HEK293 (cell line): ENCODE measurements around the gene RANBP2.
"Not testable (repeated sequence)": the region's sequence is repeated elsewhere in the genome, so short reads cannot be mapped to it uniquely, and the experiment has no call there.

Source experiments
- BCL11A ChIP-seq: fragments of 450-650 bp; formaldehyde crosslinking; IDR thresholded peaks from 2 replicates; pipeline ENCODE4 v1.5.1; 2016; ENCODE audit warnings: low read depth, missing biosample characterization, missing genetic modification characterization
- BCL11B ChIP-seq: fragments of 450-650 bp; formaldehyde crosslinking; IDR thresholded peaks from 2 replicates; pipeline ENCODE4 v1.5.1; 2016; ENCODE audit warnings: low read depth, missing biosample characterization, missing genetic modification characterization
- TF ChIP-seq, protein P1 (sequence below): fragments of 450-650 bp; formaldehyde crosslinking; IDR thresholded peaks from 2 replicates; pipeline ENCODE4 v1.5.1; 2016; ENCODE audit warnings: missing biosample characterization, missing genetic modification characterization
- TF ChIP-seq, protein P2 (sequence below): fragments of 450-650 bp; formaldehyde crosslinking; IDR thresholded peaks from 2 replicates; pipeline ENCODE4 v1.5.1; 2016; ENCODE audit warnings: missing biosample characterization, missing genetic modification characterization

GRCh38 chr2:108734656-108735055, 15.4 kb downstream of the RANBP2 start:
- TF ChIP-seq BCL11A; BCL11B (tag by site-specific recombination): not testable (repeated sequence)
- TF ChIP-seq, protein P1, sequence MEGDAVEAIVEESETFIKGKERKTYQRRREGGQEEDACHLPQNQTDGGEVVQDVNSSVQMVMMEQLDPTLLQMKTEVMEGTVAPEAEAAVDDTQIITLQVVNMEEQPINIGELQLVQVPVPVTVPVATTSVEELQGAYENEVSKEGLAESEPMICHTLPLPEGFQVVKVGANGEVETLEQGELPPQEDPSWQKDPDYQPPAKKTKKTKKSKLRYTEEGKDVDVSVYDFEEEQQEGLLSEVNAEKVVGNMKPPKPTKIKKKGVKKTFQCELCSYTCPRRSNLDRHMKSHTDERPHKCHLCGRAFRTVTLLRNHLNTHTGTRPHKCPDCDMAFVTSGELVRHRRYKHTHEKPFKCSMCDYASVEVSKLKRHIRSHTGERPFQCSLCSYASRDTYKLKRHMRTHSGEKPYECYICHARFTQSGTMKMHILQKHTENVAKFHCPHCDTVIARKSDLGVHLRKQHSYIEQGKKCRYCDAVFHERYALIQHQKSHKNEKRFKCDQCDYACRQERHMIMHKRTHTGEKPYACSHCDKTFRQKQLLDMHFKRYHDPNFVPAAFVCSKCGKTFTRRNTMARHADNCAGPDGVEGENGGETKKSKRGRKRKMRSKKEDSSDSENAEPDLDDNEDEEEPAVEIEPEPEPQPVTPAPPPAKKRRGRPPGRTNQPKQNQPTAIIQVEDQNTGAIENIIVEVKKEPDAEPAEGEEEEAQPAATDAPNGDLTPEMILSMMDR (tag by site-specific recombination), result not testable (repeated sequence)
- TF ChIP-seq, protein P2, sequence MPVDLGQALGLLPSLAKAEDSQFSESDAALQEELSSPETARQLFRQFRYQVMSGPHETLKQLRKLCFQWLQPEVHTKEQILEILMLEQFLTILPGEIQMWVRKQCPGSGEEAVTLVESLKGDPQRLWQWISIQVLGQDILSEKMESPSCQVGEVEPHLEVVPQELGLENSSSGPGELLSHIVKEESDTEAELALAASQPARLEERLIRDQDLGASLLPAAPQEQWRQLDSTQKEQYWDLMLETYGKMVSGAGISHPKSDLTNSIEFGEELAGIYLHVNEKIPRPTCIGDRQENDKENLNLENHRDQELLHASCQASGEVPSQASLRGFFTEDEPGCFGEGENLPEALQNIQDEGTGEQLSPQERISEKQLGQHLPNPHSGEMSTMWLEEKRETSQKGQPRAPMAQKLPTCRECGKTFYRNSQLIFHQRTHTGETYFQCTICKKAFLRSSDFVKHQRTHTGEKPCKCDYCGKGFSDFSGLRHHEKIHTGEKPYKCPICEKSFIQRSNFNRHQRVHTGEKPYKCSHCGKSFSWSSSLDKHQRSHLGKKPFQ, result not testable (repeated sequence)
